ENCODE data around the gene KCTD11. TPM values are rescaled to one million over a fixed set of nuclear protein-coding genes. Genes with fewer than 3 reads are reported as not detected.

Gene KCTD11
- total RNA-seq, 1 donor from 2014 or later = 3.2 TPM

Other genes starting within 250 kb of the KCTD11 start
- gene ASGR2, start 237.3 kb upstream of the KCTD11 start, total RNA-seq = not detected in 2 replicates
- gene ASGR1, start 172.8 kb upstream of the KCTD11 start, total RNA-seq = 9.5 and 18.2 TPM in 2 replicates
- 13.4 and 21.5 TPM in 2 replicates for gene DLG4, start 132.3 kb upstream of the KCTD11 start, total RNA-seq
- 196 and 385 TPM in 2 replicates for gene ACADVL, start 132.2 kb upstream of the KCTD11 start, total RNA-seq
- gene DVL2, start 117.6 kb upstream of the KCTD11 start, total RNA-seq = 32.8 and 45.7 TPM in 2 replicates
- gene PHF23, start 112.7 kb upstream of the KCTD11 start, total RNA-seq = 41.4 and 42.8 TPM in 2 replicates
- gene GABARAP, start 109.7 kb upstream of the KCTD11 start, total RNA-seq = 148 and 196 TPM in 2 replicates
- 25.2 and 56.5 TPM in 2 replicates for gene CTDNEP1, start 100.4 kb upstream of the KCTD11 start, total RNA-seq
- 33.0 and 52.2 TPM in 2 replicates for gene ELP5, start 99.9 kb upstream of the KCTD11 start, total RNA-seq
- 2.4 and 5.3 TPM in 2 replicates for gene CLDN7, start 89.7 kb upstream of the KCTD11 start, total RNA-seq
- gene SLC2A4, start 70.4 kb upstream of the KCTD11 start, total RNA-seq = 0.28 and 0.34 TPM in 2 replicates
- gene YBX2, start 57.5 kb upstream of the KCTD11 start, total RNA-seq = 0.17 TPM in 1 of 2 replicates, not detected in the other
- gene EIF5A, start 44.5 kb upstream of the KCTD11 start, total RNA-seq = 416 and 525 TPM in 2 replicates
- 45.2 and 45.6 TPM in 2 replicates for gene GPS2, start 36.8 kb upstream of the KCTD11 start, total RNA-seq
- gene NEURL4, start 22.8 kb upstream of the KCTD11 start, total RNA-seq = 17.3 and 23.3 TPM in 2 replicates
- not detected in 2 replicates for gene ACAP1, start 15.6 kb upstream of the KCTD11 start, total RNA-seq
- not detected in 2 replicates for gene TMEM95, start 3.0 kb downstream of the KCTD11 start, total RNA-seq
- gene TNK1, start 28.9 kb downstream of the KCTD11 start, total RNA-seq = 2.2 and 3.6 TPM in 2 replicates
- gene PLSCR3, start 42.4 kb downstream of the KCTD11 start, total RNA-seq = 21.3 and 34.1 TPM in 2 replicates
- 59.2 and 112 TPM in 2 replicates for gene TMEM256, start 51.9 kb downstream of the KCTD11 start, total RNA-seq
- 2.7 and 5.5 TPM in 2 replicates for gene NLGN2, start 55.7 kb downstream of the KCTD11 start, total RNA-seq
- gene SPEM1, start 68.2 kb downstream of the KCTD11 start, total RNA-seq = not detected in 2 replicates
- gene SPEM2, start 73.5 kb downstream of the KCTD11 start, total RNA-seq = not detected in 2 replicates
- not detected in 2 replicates for gene SPEM3, start 76.7 kb downstream of the KCTD11 start, total RNA-seq
- 11.3 and 12.9 TPM in 2 replicates for gene TMEM102, start 83.3 kb downstream of the KCTD11 start, total RNA-seq
- 0.28 and 0.51 TPM in 2 replicates for gene FGF11, start 87.3 kb downstream of the KCTD11 start, total RNA-seq
- 4.6 and 5.8 TPM in 2 replicates for gene CHRNB1, start 92.9 kb downstream of the KCTD11 start, total RNA-seq
- gene ZBTB4, start 127.5 kb downstream of the KCTD11 start, total RNA-seq = 10.4 and 16.4 TPM in 2 replicates
- gene SLC35G6, start 129.3 kb downstream of the KCTD11 start, total RNA-seq = not detected in 2 replicates
- gene POLR2A, start 132.2 kb downstream of the KCTD11 start, total RNA-seq = 81.2 and 139 TPM in 2 replicates
- 9.2 and 26.1 TPM in 2 replicates for gene TNFSF12, start 196.9 kb downstream of the KCTD11 start, total RNA-seq
- gene TNFSF13, start 206.6 kb downstream of the KCTD11 start, total RNA-seq = 0.88 and 1.2 TPM in 2 replicates
- gene SENP3, start 209.8 kb downstream of the KCTD11 start, total RNA-seq = 79.8 and 89.3 TPM in 2 replicates
- gene CD68, start 227.5 kb downstream of the KCTD11 start, total RNA-seq = 0.17 and 2.1 TPM in 2 replicates
- gene MPDU1, start 231.7 kb downstream of the KCTD11 start, total RNA-seq = 113 and 133 TPM in 2 replicates
- gene SOX15, start 237.9 kb downstream of the KCTD11 start, total RNA-seq = 0.14 and 0.17 TPM in 2 replicates